ENCODE results near the gene JOSD2. TPM values are rescaled to one million over a fixed set of nuclear protein-coding genes. Genes with fewer than 3 reads are reported as not detected.
A peak's percentile ranks its signal among the peaks of the same experiment; 100 is the strongest.

JOSD2 gene
- total and polyA plus RNA-seq, 9 donors: 15.0 to 42.5 (median 24.2) TPM; not detected in 1

DNA sequence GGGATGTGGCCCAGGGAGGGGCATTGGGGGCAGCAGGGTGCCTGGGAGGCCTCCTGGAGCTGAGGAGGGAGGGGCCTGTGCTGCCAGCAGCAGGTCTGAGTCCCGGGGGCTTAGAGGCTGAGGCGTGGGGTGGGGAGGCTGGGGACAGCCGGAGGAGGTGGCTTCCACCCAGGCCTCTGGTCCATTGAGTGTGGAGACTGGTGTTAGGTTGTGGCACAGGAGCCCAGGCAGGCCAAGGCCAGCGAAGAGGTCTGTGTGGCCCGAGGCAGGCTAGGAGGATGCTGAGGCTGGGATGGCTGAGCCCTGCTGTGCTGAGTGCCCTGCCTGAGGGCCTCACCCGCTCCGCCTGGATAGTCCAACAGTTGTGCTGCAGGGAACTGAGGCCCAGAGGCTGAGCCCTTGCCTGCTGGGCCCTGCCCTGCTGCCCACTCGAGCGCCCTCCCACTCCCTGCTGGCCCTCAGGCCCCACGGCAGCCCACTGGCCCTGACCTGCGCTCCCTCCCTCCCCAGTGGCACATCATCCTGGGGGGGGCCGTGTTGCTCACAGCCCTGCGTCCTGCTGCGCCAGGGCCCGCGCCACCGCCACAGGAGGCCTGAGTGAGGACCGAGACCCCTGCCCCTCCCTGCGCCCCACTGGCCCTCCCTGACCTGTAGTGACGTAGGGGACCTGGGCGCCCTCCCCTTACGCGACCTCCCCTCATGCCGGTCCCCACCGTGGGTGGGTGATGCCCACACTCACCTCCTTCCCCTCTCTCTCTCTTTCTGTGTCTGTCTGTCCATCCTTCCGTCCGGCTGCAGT, 29.4 kb downstream of the JOSD2 start:
- Histone ChIP-seq H3K36me3 (no peaks in the 10 kb centered on the region), H3K27ac (no peak overlapping the region), H3K27me3 (no peaks in the 10 kb centered on the region), H3K4me3 (no peak overlapping the region), H3K9me3 (no peaks in the 10 kb centered on the region), H3K4me1 (ENCODE audit: insufficient read depth) (peaks cover 15% of the 10 kb centered on the region)
- TF ChIP-seq POLR2A (IDR thresholded peaks at IDR 0.05) (no peak), EP300 (IDR thresholded peaks at IDR 0.05) (no peak)
- TF ChIP-seq, protein P1, sequence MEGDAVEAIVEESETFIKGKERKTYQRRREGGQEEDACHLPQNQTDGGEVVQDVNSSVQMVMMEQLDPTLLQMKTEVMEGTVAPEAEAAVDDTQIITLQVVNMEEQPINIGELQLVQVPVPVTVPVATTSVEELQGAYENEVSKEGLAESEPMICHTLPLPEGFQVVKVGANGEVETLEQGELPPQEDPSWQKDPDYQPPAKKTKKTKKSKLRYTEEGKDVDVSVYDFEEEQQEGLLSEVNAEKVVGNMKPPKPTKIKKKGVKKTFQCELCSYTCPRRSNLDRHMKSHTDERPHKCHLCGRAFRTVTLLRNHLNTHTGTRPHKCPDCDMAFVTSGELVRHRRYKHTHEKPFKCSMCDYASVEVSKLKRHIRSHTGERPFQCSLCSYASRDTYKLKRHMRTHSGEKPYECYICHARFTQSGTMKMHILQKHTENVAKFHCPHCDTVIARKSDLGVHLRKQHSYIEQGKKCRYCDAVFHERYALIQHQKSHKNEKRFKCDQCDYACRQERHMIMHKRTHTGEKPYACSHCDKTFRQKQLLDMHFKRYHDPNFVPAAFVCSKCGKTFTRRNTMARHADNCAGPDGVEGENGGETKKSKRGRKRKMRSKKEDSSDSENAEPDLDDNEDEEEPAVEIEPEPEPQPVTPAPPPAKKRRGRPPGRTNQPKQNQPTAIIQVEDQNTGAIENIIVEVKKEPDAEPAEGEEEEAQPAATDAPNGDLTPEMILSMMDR (IDR thresholded peaks at IDR 0.05): no peak
- 84 to 87% (median 86%) methylated on average over 25 to 27 of the region's 27 CpGs for WGBS, 3 donors
- intact Hi-C loops (cut with DNase I): no loop called here
- no peak for DNase-seq

DNA sequence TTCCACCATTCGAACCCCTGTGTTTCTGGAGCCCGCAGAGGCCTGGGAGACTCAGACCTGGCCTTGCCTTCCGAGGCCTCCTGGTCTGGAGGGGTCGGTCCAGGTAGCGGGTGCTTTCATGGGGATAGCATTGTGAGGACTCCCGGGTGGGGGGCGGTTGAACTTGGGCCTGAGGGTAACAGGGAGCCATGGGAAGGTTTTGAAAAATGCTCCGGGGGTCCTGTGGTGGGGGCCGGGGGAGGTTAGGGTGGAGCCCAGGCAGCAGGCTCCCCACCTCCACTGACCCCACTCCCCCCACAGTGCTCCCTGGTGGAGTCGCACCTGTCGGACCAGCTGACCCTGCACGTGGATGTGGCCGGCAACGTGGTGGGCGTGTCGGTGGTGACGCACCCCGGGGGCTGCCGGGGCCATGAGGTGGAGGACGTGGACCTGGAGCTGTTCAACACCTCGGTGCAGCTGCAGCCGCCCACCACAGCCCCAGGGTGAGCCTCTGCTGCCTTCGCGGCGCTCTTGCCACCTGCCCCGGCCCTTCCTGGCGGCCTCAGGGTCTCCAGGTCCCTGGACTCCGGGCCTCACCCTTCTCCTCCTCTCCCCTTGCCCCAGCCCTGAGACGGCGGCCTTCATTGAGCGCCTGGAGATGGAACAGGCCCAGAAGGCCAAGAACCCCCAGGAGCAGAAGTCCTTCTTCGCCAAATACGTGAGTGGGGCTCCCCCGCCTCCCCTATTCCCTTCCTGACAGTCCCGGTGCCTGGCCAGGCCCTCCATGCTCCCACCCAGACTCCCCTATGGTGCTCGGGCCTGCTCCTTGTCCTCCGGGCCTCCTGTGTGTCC, 30.5 kb downstream of the JOSD2 start:
- 84 to 88% (median 88%) methylated on average over 36 to 37 of the region's 37 CpGs for WGBS, 3 donors
- Histone ChIP-seq H3K27ac (no peak overlapping the region), H3K4me3 (no peak overlapping the region), H3K9me3 (no peaks in the 10 kb centered on the region), H3K27me3 (no peaks in the 10 kb centered on the region), H3K36me3 (no peaks in the 10 kb centered on the region), H3K4me1 (ENCODE audit: insufficient read depth) (peaks cover 15% of the 10 kb centered on the region)
- intact Hi-C loops (cut with DNase I): no loop called here
- DNase-seq: no peak
- no peak for TF ChIP-seq EP300 (IDR thresholded peaks at IDR 0.05)
- TF ChIP-seq POLR2A (IDR thresholded peaks at IDR 0.05): no peak
- TF ChIP-seq, protein P1 (IDR thresholded peaks at IDR 0.05): no peak

DNA sequence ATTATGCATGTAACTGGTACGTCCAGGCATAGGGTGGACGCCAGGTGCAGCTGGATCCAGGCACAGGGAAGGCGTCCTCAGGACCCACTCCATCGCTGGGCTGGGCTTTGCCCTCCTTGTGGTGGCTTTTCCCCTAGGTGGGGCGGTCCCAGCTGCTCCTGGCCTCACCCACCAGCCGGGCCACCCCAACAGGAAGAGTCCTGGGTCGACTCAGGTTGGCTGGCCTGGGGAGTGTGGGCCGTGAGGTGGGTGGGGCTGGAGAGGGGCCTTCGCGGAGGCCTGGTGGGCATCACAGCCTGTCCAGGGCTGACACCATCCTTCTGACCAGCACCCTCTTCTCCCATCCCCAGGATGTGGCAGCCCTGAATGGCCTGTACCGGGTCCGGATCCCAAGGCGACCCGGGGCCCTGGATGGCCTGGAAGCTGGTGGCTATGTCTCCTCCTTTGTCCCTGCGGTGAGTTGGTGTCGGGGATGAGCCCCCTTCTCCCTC, 31.2 kb downstream of the JOSD2 start:
- no peak for DNase-seq
- Histone ChIP-seq H3K36me3 (no peaks in the 10 kb centered on the region), H3K4me1 (ENCODE audit: insufficient read depth) (peaks cover 15% of the 10 kb centered on the region), H3K4me3 (no peak overlapping the region), H3K9me3 (no peaks in the 10 kb centered on the region), H3K27ac (no peak overlapping the region), H3K27me3 (no peaks in the 10 kb centered on the region)
- intact Hi-C loops (cut with DNase I): loop anchor here in 1 of 4 donors (5.0 kb wide), 1 partner anchor 103 kb away; the partner anchor contains the start of gene NR1H2
- 87 to 92% (median 92%) methylated on average over 12 to 16 of the region's 16 CpGs for WGBS, 3 donors
- TF ChIP-seq POLR2A (IDR thresholded peaks at IDR 0.05) (no peak), EP300 (IDR thresholded peaks at IDR 0.05) (no peak)
- TF ChIP-seq, protein P1 (IDR thresholded peaks at IDR 0.05): no peak

DNA sequence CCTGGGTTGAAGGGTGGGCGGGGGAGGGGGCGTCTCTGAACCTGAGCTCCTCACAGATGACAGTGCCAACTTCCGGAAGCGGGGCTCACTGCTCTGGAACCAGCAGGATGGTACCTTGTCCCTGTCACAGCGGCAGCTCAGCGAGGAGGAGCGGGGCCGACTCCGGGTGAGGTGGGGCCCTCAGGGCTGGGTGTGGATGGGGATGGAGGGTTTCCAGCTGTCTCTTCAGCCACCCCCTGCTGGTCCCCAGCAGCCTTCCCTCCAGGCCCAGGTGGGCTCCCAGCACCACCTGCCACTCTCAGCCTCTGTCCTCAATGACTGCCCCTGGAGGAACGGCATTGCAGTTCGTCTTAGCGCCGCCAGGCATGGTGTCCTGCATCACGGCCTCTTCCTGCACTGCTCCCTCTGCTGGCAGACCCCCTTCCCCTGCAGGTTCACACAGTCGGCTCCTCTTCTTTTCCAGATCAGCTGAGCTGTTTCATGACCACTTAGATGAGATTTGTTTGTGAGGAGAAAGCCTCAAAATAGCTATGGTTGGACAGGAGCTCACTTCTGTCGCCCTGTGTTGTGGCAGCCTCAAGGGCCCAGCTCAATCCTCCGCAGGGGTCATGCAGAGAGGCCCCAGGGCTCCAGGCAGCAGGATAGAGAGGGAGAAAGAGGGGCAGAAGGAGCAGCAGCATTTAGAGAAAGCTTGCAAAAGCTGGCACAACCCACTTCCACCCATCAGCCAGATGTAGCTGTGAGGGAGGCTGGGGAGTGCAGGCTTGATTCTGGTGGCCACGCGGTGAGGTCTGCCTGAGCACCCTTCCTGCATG, 31.9 kb downstream of the JOSD2 start:
- intact Hi-C loops (cut with DNase I): loop anchor here in 1 of 4 donors (5.0 kb wide), 1 partner anchor 102 kb away; the partner anchor contains the start of gene NR1H2
- Histone ChIP-seq H3K27me3 (no peaks in the 10 kb centered on the region), H3K4me3 (no peak overlapping the region), H3K36me3 (no peaks in the 10 kb centered on the region), H3K27ac (peak overlapping the region in 1 of 2 donors; percentile 20), H3K4me1 (ENCODE audit: insufficient read depth) (peaks cover 15% of the 10 kb centered on the region), H3K9me3 (no peaks in the 10 kb centered on the region)
- WGBS, 3 donors: 81 to 87% (median 86%) methylated on average over 19 of the region's 19 CpGs
- TF ChIP-seq EP300 (IDR thresholded peaks at IDR 0.05) (no peak), POLR2A (IDR thresholded peaks at IDR 0.05) (no peak)
- TF ChIP-seq, protein P1 (IDR thresholded peaks at IDR 0.05): no peak
- DNase-seq: no peak
